ENCODE results near the gene FGD4.

DNA sequence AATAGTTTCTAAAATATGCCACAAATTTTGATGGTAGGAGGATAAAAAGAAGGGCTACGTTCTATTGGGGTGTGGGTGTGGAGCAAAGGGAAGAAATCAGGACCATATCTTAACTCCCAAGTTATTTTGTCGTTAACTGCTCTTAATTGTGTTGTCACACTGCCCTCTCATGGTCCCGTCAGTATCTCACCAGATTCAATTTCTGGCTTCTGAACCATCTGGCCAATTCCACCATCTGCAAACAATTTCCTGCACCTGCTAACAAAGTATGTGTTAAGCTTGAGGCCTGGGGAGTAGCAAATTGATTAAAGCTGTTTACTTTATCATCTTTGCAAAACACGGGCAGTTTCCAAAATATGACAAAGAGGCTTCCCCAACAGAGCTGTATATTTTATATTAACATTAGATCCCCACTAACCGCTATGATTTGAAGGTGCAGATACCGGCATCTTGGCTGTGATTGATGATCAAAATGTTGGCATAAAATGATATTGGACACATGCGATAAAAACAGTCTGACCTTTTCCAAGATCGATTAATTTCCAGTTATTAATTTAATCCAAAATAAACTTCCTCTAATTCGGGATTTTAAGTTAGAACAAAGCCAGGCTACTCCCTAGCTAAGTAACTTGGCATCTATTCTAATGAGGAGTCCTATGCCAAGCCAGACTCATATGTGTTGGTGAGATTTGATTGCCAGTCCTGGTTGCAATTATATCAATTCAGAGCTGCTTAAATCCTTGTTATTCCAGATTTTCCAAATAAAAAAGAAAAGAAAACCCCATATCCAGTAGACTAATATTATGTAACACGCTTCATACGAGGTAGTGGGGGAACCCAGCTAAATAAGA lies 272.8 kb downstream of the FGD4 start:
- peak; percentile 53; the same call in 1 of the 2 replicates for TF ChIP-seq MAX (IDR thresholded peaks at IDR 0.05; ENCODE audit: low read depth, low read length)
- no peak for TF ChIP-seq POLR2A (IDR thresholded peaks at IDR 0.05; ENCODE audit: extremely low read depth, insufficient read length)

Measured in NB4 (cell line).